IMR-90 (cell line): Measurements from ENCODE around the gene REPIN1. TPM values are rescaled to one million over a fixed set of nuclear protein-coding genes. Genes with fewer than 3 reads are reported as not detected.

Source experiments
- ATAC-seq: fragments of 200-7000 bp; cut with Tn5 transposase; 2 replicates; pipeline ENCODE4 v1.9.1; 2020; ENCODE audit warnings: low read depth, mild to moderate bottlenecking, moderate library complexity
- BruUV-seq: library from RNA; stranded (reverse); fragments of 400-500 nt; replicated peaks from 2 replicates; lab custom pipeline; 2021; lab: Mats Ljungman, UMichigan
- CTCF ChIA-PET: fragments of 300-600 bp; formaldehyde crosslinking; extraction: SDS; loops from one replicate; lab custom pipeline; 2021; ENCODE audit warnings: antibody characterized with exemption; lab: Yijun Ruan, JAX
- POLR2A ChIA-PET: fragments of 300-600 bp; sonication (Branson Sonifier 250); formaldehyde crosslinking; loops from one replicate; lab custom pipeline; 2022; ENCODE audit warnings: antibody characterized with exemption; ENCODE audit not compliant: unreplicated experiment; lab: Charles Lee
- DNase-seq: peaks from one replicate; pipeline ENCODE4 v3.0.0; 2013
- H2AFZ ChIP-seq: replicated peaks from 2 replicates; pipeline ENCODE3; 2013; ENCODE audit warnings: low read length, mild to moderate bottlenecking; ENCODE audit not compliant: poor library complexity
- H2AK5ac ChIP-seq: 2 replicates; pipeline ENCODE4 v1.6.1; 2013; ENCODE audit warnings: low read depth, low read length, inconsistent platforms
- H2AK9ac ChIP-seq: replicated peaks from 2 replicates; pipeline ENCODE3; 2013; ENCODE audit warnings: mild to moderate bottlenecking, low read depth, low read length, moderate library complexity; ENCODE audit not compliant: poor library complexity
- H2BK120ac ChIP-seq: 2 replicates; pipeline ENCODE4 v1.6.1; 2013; ENCODE audit warnings: low read depth, low read length, inconsistent platforms
- H2BK15ac ChIP-seq: 3 replicates; pipeline ENCODE4 v1.6.1; 2013; ENCODE audit warnings: low read depth, low read length, inconsistent platforms
- H2BK20ac ChIP-seq: 2 replicates; pipeline ENCODE4 v1.6.1; 2013; ENCODE audit warnings: low read depth, mild to moderate bottlenecking, inconsistent platforms, low read length, moderate library complexity
- H2BK5ac ChIP-seq: 2 replicates; pipeline ENCODE4 v1.6.1; 2013; ENCODE audit warnings: mild to moderate bottlenecking, low read depth, low read length, inconsistent platforms; ENCODE audit not compliant: poor library complexity, severe bottlenecking
- H3K14ac ChIP-seq: replicated peaks from 2 replicates; pipeline ENCODE4 v1.6.1; 2013; ENCODE audit warnings: low read depth, low read length, inconsistent platforms
- H3K18ac ChIP-seq: 2 replicates; pipeline ENCODE4 v1.6.1; 2013; ENCODE audit warnings: low read depth, low read length, control low read depth
- H3K23ac ChIP-seq: 2 replicates; pipeline ENCODE4 v1.6.1; 2013; ENCODE audit warnings: low read depth, low read length, inconsistent platforms
- H3K27ac ChIP-seq: 2 replicates; pipeline ENCODE4 v1.5.1; 2013; ENCODE audit warnings: mild to moderate bottlenecking, control low read depth, low read length; ENCODE audit not compliant: insufficient read depth
- H3K27me3 ChIP-seq: 2 replicates; pipeline ENCODE4 v1.6.1; 2013; ENCODE audit warnings: low read length; ENCODE audit not compliant: control insufficient read depth, insufficient read depth
- H3K36me3 ChIP-seq: 2 replicates; pipeline ENCODE4 v1.6.1; 2013; ENCODE audit warnings: low read length, mixed read lengths; ENCODE audit not compliant: control insufficient read depth, insufficient read depth
- H3K4ac ChIP-seq: 2 replicates; pipeline ENCODE4 v1.6.1; 2013; ENCODE audit warnings: low read depth, low read length, inconsistent platforms
- H3K4me1 ChIP-seq: 2 replicates; pipeline ENCODE4 v1.6.1; 2013; ENCODE audit warnings: low read length, mixed read lengths; ENCODE audit not compliant: control insufficient read depth, insufficient read depth
- H3K4me2 ChIP-seq: 2 replicates; pipeline ENCODE4 v1.6.1; 2013; ENCODE audit warnings: low read depth, mild to moderate bottlenecking, control low read depth, low read length, moderate library complexity
- H3K4me3 ChIP-seq: 2 replicates; pipeline ENCODE4 v1.5.1; 2013; ENCODE audit warnings: low read depth, mild to moderate bottlenecking, control low read depth, low read length, moderate library complexity; ENCODE audit not compliant: insufficient read depth
- H3K56ac ChIP-seq: 2 replicates; pipeline ENCODE4 v1.6.1; 2013; ENCODE audit warnings: low read length, inconsistent platforms; ENCODE audit not compliant: insufficient read depth; ENCODE audit errors: extremely low read depth
- H3K79me1 ChIP-seq, 2 experiments: 2 replicates each; pipeline ENCODE4 v1.6.1; 2013; ENCODE audit warnings: low read length in 2 of 2, inconsistent platforms in 1 of 2, low read depth in 1 of 2
- H3K9ac ChIP-seq: 2 replicates; pipeline ENCODE4 v1.6.1; 2013; ENCODE audit warnings: low read depth, low read length, control low read depth
- H3K9me1 ChIP-seq: 2 replicates; pipeline ENCODE4 v1.6.1; 2013; ENCODE audit warnings: low read length, inconsistent platforms; ENCODE audit not compliant: insufficient read depth
- H3K9me3 ChIP-seq: 2 replicates; pipeline ENCODE4 v1.6.1; 2013; ENCODE audit warnings: low read length; ENCODE audit not compliant: control insufficient read depth, insufficient read depth
- H4K20me1 ChIP-seq: 2 replicates; pipeline ENCODE4 v1.6.1; 2013; ENCODE audit warnings: low read length, inconsistent platforms; ENCODE audit not compliant: insufficient read depth
- H4K5ac ChIP-seq: 2 replicates; pipeline ENCODE4 v1.6.1; 2013; ENCODE audit warnings: mild to moderate bottlenecking, low read depth, low read length, control low read depth
- H4K8ac ChIP-seq, 2 experiments: 2 replicates each; pipeline ENCODE4 v1.6.1; 2013; ENCODE audit warnings: low read depth in 2 of 2, low read length in 2 of 2, control low read depth in 1 of 2, inconsistent platforms in 1 of 2
- H4K91ac ChIP-seq: 2 replicates; pipeline ENCODE4 v1.6.1; 2013; ENCODE audit warnings: low read depth, low read length, inconsistent platforms; ENCODE audit not compliant: insufficient read depth
- BHLHE40 ChIP-seq: fragments of 150-350 bp; IDR thresholded peaks from 2 replicates; pipeline ENCODE4 v1.6.1; 2016; ENCODE audit warnings: mild to moderate bottlenecking, low read depth, low read length
- CHD1 ChIP-seq: IDR thresholded peaks from 2 replicates; pipeline ENCODE4 v1.6.1; 2012; ENCODE audit warnings: low read depth, low read length, improper control_type of control experiment
- FOS ChIP-seq: fragments of 150-350 bp; IDR thresholded peaks from 2 replicates; pipeline ENCODE4 v1.6.1; 2016; ENCODE audit warnings: low read depth, low read length
- RCOR1 ChIP-seq: IDR thresholded peaks from 2 replicates; pipeline ENCODE4 v1.6.1; 2012; ENCODE audit warnings: mild to moderate bottlenecking, low read length, improper control_type of control experiment; ENCODE audit not compliant: insufficient replicate concordance
- WGBS, 2 experiments: methylation state at CpG; one replicate each; pipeline versions ENCODE4 v1.1.5 to v1.1.7; 2013; ENCODE audit warnings: missing lambda C conversion rate in 2 of 2; ENCODE audit not compliant: insufficient read length in 1 of 2; ENCODE audit errors: extremely low coverage in 2 of 2; 5-methylcytosine and 5-hydroxymethylcytosine counted together
- dilution Hi-C: fragments of 300-500 bp; cut with HindIII; formaldehyde crosslinking; loops from one replicate; pipeline ENCODE4 v1.14.3; 2018; ENCODE audit warnings: low sequenced_read_pairs; ENCODE audit not compliant: unreplicated experiment
- in situ Hi-C: fragments of 300-500 bp; cut with MboI; formaldehyde crosslinking; loops from 3 replicates; pipeline ENCODE4 v1.14.3; 2019; ENCODE audit warnings: low sequenced_read_pairs, inconsistent platforms, mixed read lengths
- intact Hi-C: fragments of 100-400 bp; cut with micrococcal nuclease; formaldehyde crosslinking; loops from 2 replicates; pipeline ENCODE4 v1.10.0; 2022
- polyA plus RNA-seq, 3 experiments: library from polyadenylated mRNA; depleted of rRNA; stranded (reverse); fragments of >200 nt; gene quantifications; 2 replicates each; pipeline ENCODE4 v1.2.3, GENCODE V29; 2012; ENCODE audit warnings: low replicate concordance in 1 of 3
- total RNA-seq: library from RNA; depleted of rRNA; stranded (reverse); fragments of >200 nt; gene quantifications from 2 replicates; pipeline ENCODE4 v1.2.3, GENCODE V29; 2012
- TF ChIP-seq, protein P1 (sequence below): fragments of 150-350 bp; IDR thresholded peaks from 2 replicates; pipeline ENCODE4 v1.6.1; 2017; ENCODE audit warnings: mild to moderate bottlenecking, antibody characterized with exemption, low read length, low read depth

The REPIN1 gene
- total and polyA plus RNA-seq, 2 of the 4 experiments (the other 2 are of a cell fraction), result 19.4 to 50.6 TPM

- TF ChIP-seq, protein P1, sequence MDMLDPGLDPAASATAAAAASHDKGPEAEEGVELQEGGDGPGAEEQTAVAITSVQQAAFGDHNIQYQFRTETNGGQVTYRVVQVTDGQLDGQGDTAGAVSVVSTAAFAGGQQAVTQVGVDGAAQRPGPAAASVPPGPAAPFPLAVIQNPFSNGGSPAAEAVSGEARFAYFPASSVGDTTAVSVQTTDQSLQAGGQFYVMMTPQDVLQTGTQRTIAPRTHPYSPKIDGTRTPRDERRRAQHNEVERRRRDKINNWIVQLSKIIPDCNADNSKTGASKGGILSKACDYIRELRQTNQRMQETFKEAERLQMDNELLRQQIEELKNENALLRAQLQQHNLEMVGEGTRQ, result no peak
Measured at GRCh38 chr7:150363370-150363769, 5.3 kb upstream of the REPIN1 start (continued).

DNA sequence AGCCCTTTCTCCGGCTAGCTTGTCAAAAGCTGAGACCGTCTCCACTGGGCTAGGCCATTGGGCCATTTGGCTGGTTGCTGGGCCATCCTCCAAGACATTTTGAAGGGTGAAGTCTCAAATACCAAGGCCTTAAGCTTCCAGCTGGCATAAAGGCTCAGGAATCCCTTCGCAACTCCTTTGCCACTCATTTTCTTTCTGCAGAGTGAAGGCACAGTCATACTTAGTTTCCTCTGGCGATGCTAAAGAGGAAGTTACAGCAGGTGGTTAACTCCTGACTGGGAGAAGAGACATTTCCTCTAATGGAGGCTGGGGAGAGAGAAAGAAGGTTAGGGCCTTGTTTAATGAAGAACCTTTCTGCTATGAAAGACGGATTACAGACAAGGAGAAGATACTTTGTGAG, 4.8 kb upstream of the REPIN1 start:
- ATAC-seq, result no peak
- H2AK5ac ChIP-seq, result no peak overlapping the region
- H2BK5ac ChIP-seq, result no peak overlapping the region
- no peak overlapping the region for H3K9ac ChIP-seq
- H3K9me1 ChIP-seq, result no peaks in the 10 kb centered on the region; the same call in 1 of the 2 replicates
- no peak overlapping the region for H2BK120ac ChIP-seq
- H4K91ac ChIP-seq, result no peak overlapping the region
- no peak overlapping the region for H3K18ac ChIP-seq
- no peak overlapping the region for H3K23ac ChIP-seq
- no peak overlapping the region for H3K4me3 ChIP-seq
- H3K27ac ChIP-seq, result no peak overlapping the region
- H3K56ac ChIP-seq, result no peak overlapping the region
- no peak overlapping the region for H4K5ac ChIP-seq
- H2BK20ac ChIP-seq, result no peak overlapping the region
- no peak overlapping the region for H2AFZ ChIP-seq
- H3K79me1 ChIP-seq, result no peaks in the 10 kb centered on the region; a peak in 1 of 4 replicates
- CTCF ChIA-PET, result no interaction called here
- H3K36me3 ChIP-seq, result no peaks in the 10 kb centered on the region
- intact Hi-C loops, result no loop called here
- no peak overlapping the region for H2AK9ac ChIP-seq
- no peak for DNase-seq
- peaks cover 2% of the 10 kb centered on the region; the same call in 1 of the 2 replicates for H3K27me3 ChIP-seq
- TF ChIP-seq CHD1 (no peak), BHLHE40 (no peak), RCOR1 (no peak), FOS (no peak)
- no peak overlapping the region for H3K4ac ChIP-seq
- POLR2A ChIA-PET, result no interaction called here
- WGBS, 2 experiments, result 90% methylated on average over 3 of the region's 5 CpGs; no CpG with 5 or more reads in 1 of the 2 experiments
- no peaks in the 10 kb centered on the region for H4K20me1 ChIP-seq
- H4K8ac ChIP-seq, result no peak overlapping the region
- no peak overlapping the region for H3K4me2 ChIP-seq
- peaks cover 2% of the 10 kb centered on the region; the same call in 1 of the 2 replicates for H3K4me1 ChIP-seq
- no peaks in the 10 kb centered on the region for H3K9me3 ChIP-seq
- H2BK15ac ChIP-seq, result no peak overlapping the region
- no peak overlapping the region for H3K14ac ChIP-seq
- in situ Hi-C loops, result no loop called here
- dilution Hi-C loops, result no loop called here
- no TSS peak for BruUV-seq
